Stimulated activated CD4-positive, alpha-beta T cell treated with anti-CD3 and anti-CD28 coated beads, TNF-alpha, amount 100 ng/mL, for 24 hours (primary cell): ENCODE data around the gene TERB1.

Experiments used
- DNase-seq, 3 experiments: peaks; one replicate each; pipeline ENCODE4 v3.0.0-alpha.2; 2020; ENCODE audit warnings: low read depth in 3 of 3

The TERB1 gene

GRCh38 chr16:66801320-66802105, at the start of gene TERB1:
Gene TERB1, minus strand, starts transcription at chr16:66801584. Its CDS starts 4,786 bp downstream, at chr16:66796798.
- no peak for DNase-seq

GRCh38 chr16:66850115-66850815, 48.9 kb upstream of the TERB1 start:
- no peak for DNase-seq

- no peak for DNase-seq
Measured at GRCh38 chr16:66849549-66849948, 48.2 kb upstream of the TERB1 start.

GRCh38 chr16:66849021-66849420, 47.6 kb upstream of the TERB1 start:
- no peak for DNase-seq

- DNase-seq: no peak
Measured at GRCh38 chr16:66848172-66848571, 46.8 kb upstream of the TERB1 start.

- no peak for DNase-seq
Measured at GRCh38 chr16:66847533-66848067, 46.2 kb upstream of the TERB1 start.

GRCh38 chr16:66846831-66847230, 45.4 kb upstream of the TERB1 start:
- DNase-seq: no peak

- no peak for DNase-seq
Measured at GRCh38 chr16:66846266-66846665, 44.9 kb upstream of the TERB1 start.

- DNase-seq: no peak
Measured at GRCh38 chr16:66845791-66846221, 44.4 kb upstream of the TERB1 start.

GRCh38 chr16:66845080-66845410, 43.7 kb upstream of the TERB1 start:
- no peak for DNase-seq

GRCh38 chr16:66844342-66845079, 43.1 kb upstream of the TERB1 start, which contains the start of gene CA7:
Gene CA7, plus strand, starts transcription at chr16:66844414. Its CDS starts 74 bp downstream, at chr16:66844488.
- no peak for DNase-seq

GRCh38 chr16:66844009-66844341, 42.6 kb upstream of the TERB1 start:
- DNase-seq: no peak

GRCh38 chr16:66843191-66843590, 41.8 kb upstream of the TERB1 start:
- DNase-seq: no peak

- DNase-seq: no peak
Measured at GRCh38 chr16:66842765-66843164, 41.4 kb upstream of the TERB1 start.

- DNase-seq: no peak
Measured at GRCh38 chr16:66841366-66841765, 40.0 kb upstream of the TERB1 start.

GRCh38 chr16:66840883-66841282, 39.5 kb upstream of the TERB1 start:
- DNase-seq: no peak

GRCh38 chr16:66834746-66835145, 33.4 kb upstream of the TERB1 start:
- DNase-seq: no peak

- no peak for DNase-seq
Measured at GRCh38 chr16:66832661-66833305, 31.4 kb upstream of the TERB1 start.

GRCh38 chr16:66832190-66832589, 30.8 kb upstream of the TERB1 start:
- no peak for DNase-seq

- DNase-seq: peak; percentile 79 to 86 (median 84)
Measured at GRCh38 chr16:66830422-66831404, 29.3 kb upstream of the TERB1 start, which contains the start of gene NAE1. Gene NAE1, minus strand, starts transcription at chr16:66830976. Its CDS starts 77 bp downstream, at chr16:66830899.
